Ecto neural progenitor cell (in vitro differentiated cells): ENCODE measurements around the gene SSU72.
"Not testable (repeated sequence)": the region's sequence is repeated elsewhere in the genome, so short reads cannot be mapped to it uniquely, and the experiment has no call there.

Source experiments
- DNase-seq: peaks from one replicate; pipeline ENCODE4 v3.0.0-alpha.2; 2018; ENCODE audit warnings: low spot score

Gene SSU72

DNA sequence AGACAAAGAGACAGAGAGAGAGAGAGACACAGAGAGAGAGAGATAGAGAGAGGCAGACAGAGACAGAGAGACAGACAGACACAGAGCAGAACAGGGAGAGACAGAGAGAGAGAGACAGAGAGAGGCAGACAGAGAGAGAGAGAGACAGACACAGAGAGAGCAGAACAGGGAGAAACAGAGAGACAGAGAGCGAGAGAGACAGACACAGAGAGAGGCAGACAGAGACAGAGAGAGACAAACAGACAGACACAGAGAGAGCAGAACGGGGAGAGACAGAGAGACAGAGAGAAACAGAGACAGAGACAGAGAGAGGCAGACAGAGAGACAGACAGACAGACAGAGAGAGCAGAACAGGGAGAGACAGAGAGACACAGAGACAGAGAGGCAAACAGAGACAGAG is 20.7 kb upstream of the SSU72 start:
- not testable (repeated sequence) for DNase-seq

DNA sequence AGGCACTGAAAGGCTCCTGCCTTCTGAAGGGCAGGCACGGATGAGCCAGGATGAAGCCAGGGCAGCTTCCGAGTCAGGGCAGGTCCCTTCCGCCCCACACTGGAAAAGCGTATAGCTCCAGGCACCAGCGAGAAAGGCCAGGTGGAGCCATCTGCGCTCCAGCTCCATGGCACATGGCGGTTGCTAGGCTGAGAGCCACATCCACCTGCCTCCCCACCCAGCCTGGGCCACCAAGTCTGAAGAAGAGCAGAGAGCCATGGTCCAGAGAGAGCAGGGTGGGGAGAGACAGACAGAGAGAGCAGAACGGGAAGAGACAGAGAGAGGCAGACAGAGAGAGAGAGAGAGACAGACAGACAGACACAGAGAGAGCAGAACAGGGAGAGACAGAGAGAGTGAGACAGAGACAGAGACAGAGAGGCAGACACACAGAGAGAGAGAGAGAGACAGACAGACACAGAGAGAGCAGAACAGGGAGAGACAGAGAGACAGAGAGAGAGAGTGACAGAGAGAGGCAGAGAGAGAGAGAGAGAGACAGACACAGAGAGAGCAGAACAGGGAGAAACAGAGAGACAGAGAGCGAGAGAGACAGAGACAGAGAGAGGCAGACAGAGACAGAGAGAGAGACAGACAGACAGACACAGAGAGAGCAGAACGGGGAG is 20.1 kb upstream of the SSU72 start:
- DNase-seq = no peak

DNA sequence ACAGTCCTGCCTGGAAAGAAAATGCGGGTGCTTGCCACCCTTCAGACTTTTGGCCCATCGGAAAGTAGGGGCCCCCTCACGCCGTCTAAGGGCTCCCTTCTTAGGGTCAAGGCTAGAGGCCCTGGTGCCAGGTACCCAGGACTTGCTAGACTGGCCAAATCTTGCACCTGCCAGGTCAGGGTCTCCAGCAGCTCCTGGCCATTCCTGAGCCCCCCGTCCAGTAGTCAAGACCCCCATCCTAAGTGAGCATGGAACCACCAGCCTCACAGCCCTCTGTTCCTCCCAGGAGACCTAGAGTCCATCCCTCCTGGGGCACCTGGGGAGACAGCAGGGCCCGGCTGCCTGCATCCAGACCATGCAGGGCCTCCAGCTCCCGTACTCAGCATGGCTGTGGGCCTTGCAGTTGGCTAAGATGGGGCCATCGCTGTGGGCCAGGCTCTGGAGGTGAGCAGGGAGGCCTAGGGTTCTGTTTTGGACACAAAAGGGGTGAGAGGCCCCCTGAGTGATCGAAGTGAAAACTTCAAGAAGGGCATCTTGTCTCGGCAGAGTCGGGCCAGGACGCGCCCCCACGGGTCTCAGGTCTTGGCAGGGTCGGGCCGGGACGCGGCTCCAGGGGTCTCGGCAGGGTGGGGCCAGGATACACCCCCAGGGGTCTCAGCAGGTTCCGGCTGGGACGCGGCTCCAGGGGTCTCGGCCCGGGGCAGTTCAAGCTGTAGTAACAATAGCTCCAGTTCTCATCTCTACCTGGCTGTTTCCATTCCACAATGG is 19.4 kb upstream of the SSU72 start:
- no peak for DNase-seq

DNA sequence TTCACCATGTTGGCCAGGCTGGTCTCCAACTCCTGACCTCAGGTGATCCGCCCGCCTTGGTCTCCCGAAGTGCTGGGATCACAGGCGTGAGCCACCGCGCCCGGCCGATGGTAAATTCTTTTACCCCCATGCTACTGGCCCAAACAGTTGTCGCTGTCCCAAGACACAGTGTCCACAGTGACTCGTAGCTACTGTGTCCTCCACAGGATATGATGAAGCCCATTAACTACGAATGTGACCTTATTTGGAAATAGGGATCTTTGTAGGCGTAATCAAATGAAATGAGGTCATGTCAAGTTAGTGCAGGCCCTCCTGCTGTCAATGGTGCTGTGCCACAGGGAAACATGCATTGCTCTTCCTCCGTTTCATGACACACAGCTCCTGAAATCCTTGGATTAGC is 16.8 kb upstream of the SSU72 start:
- no peak for DNase-seq

- DNase-seq = no peak
Observed at GRCh38 chr1:1583347-1584010, 8.8 kb upstream of the SSU72 start.

DNA sequence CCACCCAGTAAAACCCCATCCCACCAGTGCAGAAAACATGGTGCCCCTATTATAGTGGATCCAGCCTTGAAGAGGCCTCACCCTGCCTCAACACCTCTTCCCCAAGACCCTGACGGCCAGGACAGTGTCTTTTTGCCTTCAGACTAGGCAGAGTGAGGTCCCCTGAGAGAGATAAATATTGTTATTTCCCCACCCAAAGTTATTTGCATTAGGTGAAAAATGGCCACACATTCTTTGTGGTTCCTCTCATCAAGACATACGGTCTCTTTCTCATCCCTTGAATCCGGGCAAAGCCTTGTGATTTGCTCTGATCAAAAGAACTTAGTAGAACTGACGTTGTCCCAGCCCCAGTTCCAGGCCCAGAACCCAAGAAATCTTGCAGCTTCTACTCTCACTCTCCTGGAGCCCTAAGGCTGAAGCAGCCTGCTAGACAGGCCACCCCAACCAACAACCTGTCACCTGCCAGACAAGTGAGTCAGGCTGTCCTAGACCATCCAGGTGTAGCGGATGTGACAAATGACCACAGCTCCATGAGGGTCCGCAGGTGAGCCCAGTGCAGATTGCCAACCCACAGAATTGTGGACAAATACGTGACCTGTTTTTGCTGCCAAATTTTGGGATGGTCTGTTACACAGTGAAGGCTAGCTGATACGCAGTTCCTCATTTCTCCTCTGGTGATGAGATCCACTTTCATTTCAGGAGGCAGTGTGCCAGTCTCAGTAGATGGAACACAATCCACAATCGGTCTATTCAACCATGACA is 8.1 kb upstream of the SSU72 start:
- DNase-seq = no peak

- no peak for DNase-seq
Observed at GRCh38 chr1:1578371-1578940, 3.8 kb upstream of the SSU72 start.

- no peak for DNase-seq
Observed at GRCh38 chr1:1577367-1578011, 2.8 kb upstream of the SSU72 start.

DNA sequence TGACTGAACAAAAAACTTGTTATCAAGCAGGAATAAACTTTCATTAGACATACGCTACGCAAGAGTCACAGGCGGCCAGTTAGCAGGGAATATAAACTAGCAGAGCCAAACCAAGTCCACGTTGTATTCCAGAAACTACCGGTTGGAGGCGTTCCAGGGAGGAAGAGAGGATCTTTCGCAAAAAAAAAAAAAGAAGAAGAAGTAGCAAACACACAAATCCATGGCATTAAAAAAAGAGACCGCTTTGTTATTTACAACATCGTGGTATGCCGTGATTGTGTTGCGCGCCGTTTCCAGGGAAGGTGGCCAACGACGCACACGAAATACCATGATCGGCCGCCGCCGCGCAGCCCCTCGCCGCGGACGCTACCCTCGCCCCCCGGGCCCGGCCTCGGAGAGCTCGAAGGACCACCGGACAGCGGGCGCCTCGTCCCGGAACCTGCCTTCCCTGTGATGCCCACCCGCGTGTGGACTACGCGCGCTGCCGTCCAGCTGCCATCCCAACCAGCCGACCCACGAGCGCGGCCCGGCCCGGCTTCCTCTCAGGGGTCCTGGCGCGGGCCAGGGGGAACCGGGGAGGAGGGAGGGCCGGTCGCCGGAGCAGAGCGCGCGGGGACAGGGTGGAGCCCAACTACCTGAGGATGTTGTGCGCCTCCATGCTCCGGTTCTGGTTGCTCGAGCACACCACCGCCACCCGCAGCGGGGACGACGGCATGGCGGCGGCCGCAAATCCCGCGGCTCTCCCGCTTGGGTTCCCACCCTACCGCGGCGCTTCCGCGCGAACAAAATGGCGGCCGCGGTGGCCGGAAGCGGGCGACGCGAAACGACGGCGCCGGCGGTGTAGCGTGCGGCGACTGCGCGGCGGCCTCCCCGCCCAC is 581 bp downstream of the SSU72 start:
- DNase-seq = no peak

- no peak for DNase-seq
Observed at GRCh38 chr1:1569341-1569740, 5.3 kb downstream of the SSU72 start.

DNA sequence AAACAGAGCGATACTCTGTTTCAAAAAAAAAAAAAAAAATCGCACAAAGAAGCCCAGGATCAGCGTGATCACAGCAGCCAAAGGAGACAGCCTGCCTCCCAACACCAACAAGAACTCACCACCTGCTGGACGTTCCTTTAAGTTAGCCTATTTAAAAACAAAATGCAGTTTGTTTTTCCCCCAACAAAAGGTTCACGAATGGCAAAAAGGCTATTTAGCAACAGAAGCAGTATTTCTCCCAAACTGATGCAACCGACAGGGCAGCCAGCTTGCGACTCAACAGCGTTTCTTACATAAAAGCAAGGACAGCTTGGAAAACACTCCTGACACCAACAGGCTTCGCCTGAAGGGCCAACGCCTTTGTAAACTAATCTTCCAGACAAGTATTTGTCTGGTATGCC is 6.8 kb downstream of the SSU72 start:
- DNase-seq = no peak

DNA sequence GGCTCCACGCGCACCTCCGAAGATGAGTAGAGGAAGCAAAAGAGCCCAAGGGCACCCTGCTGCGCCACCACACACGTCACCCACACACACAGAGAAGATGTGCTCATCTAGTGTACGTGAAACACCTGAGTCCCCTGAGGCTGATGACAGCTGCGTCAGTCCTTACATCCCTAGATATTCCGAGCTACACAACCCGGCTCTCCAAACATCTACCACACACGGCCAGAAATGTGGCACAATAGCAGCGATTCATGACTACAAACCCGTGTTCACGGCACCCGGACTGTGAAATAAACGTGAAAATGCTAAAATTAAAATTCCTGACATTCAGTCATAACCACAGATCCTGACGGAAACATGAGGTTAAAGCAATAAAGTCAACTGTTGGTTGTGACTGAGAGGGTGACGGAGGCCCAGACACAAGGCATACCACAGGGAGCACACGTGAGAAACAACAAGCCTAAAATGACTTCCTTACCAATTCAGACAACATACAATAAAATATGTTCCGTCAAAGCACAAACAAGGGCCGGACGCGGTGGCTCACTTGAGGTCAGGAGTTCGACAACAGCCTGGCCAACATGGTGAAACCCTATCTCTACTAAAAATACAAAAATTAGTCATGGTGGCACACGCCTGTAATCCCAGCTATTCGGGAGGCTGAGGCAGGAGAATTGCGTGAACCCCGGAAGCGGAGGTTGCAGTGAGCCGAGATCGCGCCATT is 7.3 kb downstream of the SSU72 start:
- DNase-seq = no peak

- no peak for DNase-seq
Observed at GRCh38 chr1:1565340-1565739, 9.3 kb downstream of the SSU72 start.

GRCh38 chr1:1564268-1564667 is 10.4 kb downstream of the SSU72 start:
- no peak for DNase-seq

- no peak for DNase-seq
Observed at GRCh38 chr1:1563688-1564087, 11.0 kb downstream of the SSU72 start.

DNA sequence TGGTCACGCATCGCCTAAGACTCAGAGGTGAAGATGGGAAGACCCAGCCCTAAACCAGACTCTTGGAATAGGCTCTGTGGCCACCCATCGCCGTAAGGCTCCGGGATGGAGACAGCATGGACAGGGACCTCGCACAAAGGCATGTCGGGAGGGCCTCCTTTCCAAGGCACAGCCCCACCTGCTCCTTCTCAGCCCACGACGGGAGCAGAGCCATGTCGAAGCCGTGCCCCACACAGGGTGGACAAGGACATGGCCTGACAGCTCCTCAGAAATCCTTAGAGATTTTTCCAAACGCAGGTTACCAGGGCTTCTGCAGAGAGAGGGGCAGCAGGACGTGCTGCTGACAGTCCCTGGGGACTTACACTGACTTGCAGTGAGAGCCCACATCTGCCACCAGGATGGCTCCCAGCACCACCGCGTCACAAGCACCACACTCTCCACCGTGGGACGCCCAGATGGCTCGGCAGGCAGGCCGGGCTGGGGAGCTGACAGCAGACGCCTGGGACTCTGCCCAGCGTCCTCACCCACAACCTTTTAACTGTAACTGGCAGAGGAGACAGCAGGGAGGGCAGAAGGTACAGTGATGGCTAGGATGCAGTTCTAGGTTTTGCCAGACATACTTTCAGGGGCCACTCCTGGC is 12.0 kb downstream of the SSU72 start:
- no peak for DNase-seq

GRCh38 chr1:1561801-1562470 is 12.7 kb downstream of the SSU72 start:
- DNase-seq = no peak

GRCh38 chr1:1560178-1560577 is 14.5 kb downstream of the SSU72 start:
- DNase-seq = no peak

DNA sequence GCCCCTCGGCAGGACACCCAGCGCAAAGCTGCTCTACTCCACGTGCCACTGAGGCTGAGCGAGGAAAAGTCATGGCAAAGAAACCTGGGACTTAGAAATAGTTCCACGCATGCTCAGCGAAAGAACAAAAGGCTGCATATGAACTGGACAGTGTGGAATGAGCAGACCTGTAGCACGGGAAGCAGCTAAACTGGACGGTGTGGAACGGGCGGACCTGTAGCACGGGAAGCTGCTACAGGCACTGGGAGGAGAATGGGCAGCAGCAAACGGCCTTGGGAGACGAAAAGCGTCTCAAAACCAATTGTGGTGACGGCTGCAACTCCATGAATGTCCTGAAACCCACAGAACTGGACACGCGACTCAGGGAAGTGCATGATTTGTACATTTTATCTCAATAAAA is 15.6 kb downstream of the SSU72 start:
- no peak for DNase-seq
